HG03521 (cell line): ENCODE data around the gene MAVS.
"Not testable (repeated sequence)": the region's sequence is repeated elsewhere in the genome, so short reads cannot be mapped to it uniquely, and the experiment has no call there.

ENCODE experiments used
- ATAC-seq: cut with Tn5 transposase; IDR thresholded peaks from one replicate; pipeline ENCODE4 v1.9.1; 2021; ENCODE audit warnings: mild to moderate bottlenecking, moderate library complexity; ENCODE audit not compliant: unreplicated experiment

MAVS gene

DNA sequence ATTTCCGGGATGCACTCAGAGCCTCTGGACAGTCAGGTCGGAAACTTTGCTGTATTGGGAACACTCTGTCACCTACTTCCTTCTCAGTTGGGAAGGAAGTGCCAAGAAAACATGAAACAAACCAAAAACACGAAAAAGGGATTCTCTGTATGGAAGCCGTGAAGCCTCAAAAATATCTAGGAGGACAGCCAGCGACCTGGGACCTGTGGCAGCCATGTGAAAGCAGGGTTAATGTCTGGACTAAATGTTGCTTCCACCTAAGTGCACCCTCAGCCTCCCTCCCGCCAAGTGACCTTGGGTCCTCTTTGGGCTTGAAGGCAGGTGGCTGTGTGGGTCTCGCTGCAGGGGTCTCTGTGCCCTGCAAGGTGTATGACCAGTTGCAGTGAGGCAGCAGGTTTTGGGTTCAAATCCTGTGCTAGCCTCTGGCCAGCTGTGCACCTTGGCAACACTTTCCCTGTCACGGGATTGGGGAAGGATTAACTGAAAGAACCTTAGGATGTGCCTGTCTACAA is 851 bp downstream of the MAVS start:
- no peak for ATAC-seq

DNA sequence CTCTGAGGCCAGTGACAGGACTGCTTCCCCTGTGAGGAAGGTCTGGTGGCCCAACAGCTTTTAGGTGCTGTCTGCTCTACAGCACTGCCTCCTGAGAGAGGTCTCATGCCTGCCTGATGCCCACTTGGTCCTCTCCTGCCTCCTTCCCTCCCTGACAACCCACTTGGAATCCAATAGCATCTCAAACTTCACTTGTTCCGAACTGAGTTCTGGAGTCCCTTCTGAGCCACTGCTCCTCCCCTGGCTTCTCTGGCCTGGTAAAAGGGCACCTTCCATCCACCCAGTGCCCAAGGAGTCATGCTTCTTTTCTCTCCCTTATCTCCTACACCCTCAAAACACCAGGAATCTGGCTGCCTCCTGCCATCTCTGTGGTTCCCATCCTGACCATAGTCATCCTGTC is 1.9 kb downstream of the MAVS start:
- ATAC-seq, result no peak

DNA sequence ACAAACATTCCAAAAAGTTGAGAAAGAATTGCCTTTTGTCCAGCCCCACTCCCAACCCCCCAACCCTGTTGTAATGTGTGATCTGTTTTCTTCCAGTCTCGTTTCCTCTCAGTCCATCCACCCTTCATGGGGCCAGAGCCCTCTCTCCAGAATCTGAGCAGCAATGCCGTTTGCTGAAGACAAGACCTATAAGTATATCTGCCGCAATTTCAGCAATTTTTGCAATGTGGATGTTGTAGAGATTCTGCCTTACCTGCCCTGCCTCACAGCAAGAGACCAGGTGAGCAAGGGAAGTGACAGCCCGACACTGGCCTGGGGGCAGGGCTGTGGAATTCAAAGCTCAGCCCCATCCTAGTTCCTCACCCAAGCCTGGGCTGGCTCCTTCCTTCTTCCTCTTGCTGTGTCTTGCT is 7.8 kb downstream of the MAVS start:
- ATAC-seq, result no peak

DNA sequence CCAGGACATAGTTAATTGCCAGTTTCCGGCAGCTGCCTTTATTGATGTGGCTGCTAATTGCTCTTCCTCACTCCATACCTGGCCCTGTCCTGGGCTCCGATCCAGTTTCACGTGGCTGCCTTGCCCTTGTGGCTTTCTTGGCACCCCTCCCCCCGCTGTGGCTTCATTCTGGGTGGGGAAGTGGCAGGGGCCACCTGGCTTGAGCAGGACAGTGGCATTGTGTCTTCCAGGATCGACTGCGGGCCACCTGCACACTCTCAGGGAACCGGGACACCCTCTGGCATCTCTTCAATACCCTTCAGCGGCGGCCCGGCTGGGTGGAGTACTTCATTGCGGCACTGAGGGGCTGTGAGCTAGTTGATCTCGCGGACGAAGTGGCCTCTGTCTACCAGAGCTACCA is 10.8 kb downstream of the MAVS start:
- no peak for ATAC-seq

DNA sequence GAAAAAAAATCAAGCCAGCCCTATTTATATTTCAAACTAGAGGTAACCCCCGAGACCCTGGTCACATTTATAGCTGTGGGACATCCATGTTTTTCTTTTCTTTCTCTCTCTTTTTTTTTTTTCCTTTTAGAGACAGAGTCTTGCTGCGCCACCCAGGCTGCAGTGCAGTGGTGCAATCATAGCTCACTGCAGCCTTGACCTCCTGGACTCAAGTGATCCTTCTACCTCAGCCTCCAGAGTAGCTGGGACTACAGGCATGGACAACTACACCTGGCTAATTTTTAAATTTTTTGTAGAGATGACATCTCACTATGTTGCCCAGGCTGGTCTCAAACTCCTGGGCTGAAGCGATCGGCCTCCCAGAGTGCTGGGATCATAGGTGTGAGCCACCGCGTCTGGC is 12.1 kb downstream of the MAVS start:
- ATAC-seq, result no peak

DNA sequence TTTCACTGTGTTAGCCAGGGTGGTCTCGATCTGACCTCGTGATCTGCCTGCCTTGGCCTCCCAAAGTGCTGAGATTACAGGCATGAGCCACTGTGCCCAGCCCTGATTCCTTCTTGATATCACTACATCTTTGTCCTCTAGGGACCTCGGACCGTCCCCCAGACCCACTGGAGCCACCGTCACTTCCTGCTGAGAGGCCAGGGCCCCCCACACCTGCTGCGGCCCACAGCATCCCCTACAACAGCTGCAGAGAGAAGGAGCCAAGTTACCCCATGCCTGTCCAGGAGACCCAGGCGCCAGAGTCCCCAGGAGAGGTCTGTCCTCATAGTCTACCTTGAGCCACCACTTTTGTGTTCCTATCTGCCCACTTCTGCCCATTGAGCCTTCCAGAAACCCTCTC is 14.6 kb downstream of the MAVS start:
- ATAC-seq, result no peak

DNA sequence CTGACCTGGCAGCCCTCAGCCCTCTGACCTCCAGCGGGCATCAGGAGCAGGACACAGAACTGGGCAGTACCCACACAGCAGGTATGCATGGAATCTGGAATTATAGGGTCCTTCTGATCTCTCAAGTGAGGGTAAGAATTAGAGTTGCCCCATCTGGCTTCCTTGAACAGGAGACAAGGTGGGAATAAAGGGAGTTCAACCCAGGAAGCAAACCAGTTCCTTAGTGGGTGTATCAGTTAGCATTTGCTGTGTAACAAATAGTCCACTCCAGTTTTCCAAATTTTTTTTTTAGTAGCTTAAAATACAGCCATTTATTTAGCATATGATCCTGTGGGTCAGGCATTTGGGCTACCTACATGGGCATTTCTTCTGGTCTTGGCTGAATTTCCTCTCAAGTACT is 15.7 kb downstream of the MAVS start:
- ATAC-seq, result no peak

DNA sequence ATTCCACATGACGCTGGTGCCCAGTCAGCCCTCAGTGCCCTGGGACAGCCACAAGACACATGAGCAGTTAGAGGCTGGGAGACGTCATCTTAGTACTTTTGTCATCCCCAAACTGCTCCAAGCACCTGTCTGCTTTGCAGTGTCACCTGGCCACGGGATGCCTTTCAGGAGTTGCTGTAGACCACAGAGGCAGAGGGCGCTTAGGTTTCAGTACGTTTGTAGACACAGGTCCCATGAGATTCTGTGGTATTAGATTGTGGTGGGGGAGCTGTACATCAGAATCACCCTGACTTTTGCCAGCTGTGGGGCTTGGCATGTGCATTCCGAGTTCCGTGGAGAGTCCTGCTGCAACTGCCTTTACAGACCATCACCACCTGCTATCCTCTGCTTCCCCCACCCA is 16.7 kb downstream of the MAVS start:
- ATAC-seq, result no peak

DNA sequence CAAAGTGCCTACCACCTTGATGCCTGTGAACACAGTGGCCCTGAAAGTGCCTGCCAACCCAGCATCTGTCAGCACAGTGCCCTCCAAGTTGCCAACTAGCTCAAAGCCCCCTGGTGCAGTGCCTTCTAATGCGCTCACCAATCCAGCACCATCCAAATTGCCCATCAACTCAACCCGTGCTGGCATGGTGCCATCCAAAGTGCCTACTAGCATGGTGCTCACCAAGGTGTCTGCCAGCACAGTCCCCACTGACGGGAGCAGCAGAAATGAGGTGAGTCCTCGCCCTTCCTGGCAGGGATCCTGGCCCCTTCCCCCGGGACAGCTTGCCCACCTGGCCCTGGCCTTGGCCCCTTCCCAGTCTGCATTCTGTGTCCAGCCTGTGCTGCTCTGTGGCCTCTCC is 17.9 kb downstream of the MAVS start:
- ATAC-seq, result no peak

DNA sequence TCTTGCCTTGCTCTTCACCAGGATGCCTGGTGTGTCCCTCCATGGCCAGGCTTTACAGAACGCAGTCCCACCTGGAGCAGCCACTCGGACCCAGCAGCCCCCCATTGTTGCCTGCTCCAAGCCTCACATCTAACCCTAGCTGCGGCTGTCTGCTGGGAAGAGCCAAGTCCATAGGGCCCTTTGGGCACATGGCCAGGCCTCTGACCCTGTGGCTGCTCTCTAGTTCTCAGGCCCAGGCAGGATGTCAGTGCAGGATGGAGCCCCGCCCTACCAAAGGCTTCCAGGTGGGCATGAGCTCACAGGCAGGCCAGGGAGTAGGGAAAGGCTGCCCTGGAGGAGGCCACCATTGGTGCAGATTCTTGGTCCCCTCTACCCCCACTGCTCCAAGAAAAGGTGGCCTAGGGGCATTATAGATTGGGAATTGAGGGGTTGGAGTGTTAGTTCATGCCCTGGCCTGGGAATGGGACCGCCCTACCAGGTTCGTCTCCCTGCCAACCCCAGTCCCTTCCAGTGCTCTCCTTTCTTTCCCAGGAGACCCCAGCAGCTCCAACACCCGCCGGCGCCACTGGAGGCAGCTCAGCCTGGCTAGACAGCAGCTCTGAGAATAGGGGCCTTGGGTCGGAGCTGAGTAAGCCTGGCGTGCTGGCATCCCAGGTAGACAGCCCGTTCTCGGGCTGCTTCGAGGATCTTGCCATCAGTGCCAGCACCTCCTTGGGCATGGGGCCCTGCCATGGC is 18.7 kb downstream of the MAVS start:
- ATAC-seq, result no peak

DNA sequence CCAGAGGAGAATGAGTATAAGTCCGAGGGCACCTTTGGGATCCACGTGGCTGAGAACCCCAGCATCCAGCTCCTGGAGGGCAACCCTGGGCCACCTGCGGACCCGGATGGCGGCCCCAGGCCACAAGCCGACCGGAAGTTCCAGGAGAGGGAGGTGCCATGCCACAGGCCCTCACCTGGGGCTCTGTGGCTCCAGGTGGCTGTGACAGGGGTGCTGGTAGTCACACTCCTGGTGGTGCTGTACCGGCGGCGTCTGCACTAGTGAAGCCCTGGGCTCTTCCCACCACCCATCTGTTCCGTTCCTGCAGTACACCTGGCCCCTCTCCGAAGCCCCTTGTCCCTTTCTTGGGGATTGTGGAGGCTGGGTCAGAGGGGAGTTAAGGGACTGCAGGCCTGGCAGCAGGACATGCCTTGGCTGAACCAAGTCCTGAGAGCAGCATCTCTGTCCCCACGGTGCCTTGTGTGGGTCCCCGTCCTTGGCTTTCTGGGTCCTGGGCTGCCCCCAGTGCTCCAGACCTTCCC is 19.3 kb downstream of the MAVS start:
- no peak for ATAC-seq

DNA sequence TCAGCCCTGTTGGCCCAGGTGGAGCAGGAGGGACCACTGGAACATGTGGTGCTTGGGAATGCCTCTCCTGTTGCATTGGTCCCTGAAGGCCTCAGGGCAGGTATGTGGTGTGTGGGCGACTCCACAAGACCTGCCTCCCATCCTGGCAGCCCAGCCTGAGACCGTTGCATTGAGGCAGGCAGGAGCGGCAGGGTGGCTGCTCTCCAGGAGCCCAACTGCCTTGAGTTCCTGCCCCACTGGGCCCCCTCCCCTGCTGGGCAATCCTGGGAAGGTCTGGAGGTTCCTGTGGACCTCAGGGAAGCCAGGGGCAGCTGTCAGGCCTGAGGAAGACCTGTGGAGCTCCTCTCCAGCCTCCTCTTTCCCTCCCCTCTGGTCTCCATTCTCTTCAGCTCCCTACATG is 19.8 kb downstream of the MAVS start:
- ATAC-seq, result no peak

DNA sequence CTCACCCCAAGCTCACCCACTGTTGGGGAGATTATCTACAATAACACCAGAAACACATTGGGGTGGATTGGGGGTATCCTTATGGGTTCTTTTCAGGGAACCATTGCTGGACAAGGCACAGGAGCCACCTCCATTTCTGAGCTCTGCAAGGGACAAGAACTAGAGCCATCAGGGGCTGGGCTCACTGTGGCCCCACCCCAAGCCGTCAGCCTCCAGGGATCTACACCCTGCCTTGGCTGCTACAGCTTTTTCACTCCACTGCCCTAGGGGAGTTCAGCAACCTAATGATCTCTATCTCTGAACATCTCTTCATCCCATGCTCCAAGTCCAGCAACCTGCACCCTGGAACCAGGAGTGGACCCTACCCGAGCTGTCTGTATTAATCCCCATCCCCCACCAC is 21.2 kb downstream of the MAVS start:
- no peak for ATAC-seq

DNA sequence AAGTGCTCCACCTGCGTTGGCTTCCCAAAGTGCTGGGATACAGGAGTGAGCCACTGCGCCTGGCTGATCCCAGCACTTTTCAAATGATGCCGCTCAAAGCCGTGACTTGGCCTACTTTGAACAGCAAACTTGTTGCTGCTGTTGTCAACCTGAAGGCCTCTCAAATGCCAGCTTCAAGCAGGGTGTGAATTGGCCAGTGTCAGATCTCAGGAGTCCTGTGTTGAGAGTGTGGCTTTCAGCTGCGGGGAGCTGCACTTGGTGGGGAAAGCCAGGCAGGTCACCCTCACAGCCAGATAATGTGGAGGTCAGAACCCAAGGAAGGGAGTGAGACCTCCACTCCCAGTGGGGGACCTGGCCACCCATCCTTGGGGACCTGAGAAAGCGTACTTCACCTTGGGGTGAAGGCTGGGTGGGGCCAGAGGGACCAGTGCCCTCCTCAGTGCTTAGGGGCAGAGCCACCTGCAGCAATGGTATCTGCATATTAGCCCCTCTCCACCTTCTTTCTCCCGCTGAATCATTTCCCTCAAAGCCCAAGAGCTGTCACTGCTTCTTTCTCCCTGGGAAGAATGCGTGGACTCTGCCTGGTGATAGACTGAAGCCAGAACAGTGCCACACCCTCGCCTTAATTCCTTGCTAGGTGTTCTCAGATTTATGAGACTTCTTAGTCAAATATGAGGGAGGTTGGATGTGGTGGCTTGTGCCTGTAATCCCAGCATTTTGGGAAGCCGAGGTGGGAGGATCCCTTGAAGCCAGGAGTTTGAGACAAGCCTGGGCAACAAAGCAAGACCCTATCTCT is 23.4 kb downstream of the MAVS start:
- no peak for ATAC-seq

DNA sequence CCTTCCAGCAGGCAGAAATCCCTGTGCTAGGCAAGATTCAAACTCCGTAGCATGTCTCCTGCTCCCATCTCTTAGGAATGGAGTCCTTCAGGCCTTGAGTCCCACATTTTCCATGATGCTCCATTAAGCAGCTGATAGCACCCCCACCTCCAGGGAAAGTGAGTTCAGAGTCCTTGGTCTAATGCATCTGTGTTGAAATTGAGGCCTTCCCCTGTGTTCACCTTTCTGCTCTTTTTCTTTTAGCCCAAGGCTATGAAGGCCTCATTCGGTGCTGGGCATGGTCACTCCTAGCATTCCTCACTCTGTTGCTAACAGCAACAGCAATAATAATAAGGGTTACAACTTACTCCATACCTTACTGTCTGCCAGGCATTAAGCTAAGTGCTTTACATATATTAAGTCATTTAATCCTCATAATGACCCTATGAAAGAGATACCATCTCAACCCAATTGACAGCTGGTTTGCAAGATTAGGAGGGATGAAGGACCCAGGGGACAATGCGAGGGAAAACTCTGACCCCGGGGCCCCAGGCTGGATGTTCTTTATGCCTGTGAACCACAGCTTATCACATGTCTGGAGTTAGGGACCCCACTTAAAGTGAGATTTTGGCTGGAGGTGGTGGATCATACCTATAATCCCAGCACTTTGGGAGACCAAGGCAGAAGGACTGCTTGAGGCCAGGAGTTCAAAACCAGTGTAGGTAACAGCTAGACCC is 25.1 kb downstream of the MAVS start:
- ATAC-seq, result no peak

DNA sequence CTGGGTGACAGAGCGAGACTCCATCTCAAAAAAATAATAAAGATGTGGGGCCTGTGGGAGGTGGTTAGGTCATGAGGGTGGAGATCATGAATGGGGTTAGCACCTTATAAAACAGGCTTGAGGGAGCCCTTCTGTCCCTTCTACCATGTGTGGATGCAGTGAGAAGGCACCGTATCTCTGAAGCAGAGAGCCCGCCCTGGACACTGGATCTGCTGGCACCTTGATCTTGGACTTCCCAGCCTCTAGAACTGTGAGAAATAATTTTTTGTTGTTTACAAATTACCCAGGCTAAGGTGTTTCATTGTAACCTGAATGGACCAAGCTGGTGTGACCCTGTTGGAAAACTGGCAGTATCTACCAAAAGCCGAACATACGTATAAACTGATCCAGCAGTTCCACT is 26.9 kb downstream of the MAVS start:
- no peak for ATAC-seq

DNA sequence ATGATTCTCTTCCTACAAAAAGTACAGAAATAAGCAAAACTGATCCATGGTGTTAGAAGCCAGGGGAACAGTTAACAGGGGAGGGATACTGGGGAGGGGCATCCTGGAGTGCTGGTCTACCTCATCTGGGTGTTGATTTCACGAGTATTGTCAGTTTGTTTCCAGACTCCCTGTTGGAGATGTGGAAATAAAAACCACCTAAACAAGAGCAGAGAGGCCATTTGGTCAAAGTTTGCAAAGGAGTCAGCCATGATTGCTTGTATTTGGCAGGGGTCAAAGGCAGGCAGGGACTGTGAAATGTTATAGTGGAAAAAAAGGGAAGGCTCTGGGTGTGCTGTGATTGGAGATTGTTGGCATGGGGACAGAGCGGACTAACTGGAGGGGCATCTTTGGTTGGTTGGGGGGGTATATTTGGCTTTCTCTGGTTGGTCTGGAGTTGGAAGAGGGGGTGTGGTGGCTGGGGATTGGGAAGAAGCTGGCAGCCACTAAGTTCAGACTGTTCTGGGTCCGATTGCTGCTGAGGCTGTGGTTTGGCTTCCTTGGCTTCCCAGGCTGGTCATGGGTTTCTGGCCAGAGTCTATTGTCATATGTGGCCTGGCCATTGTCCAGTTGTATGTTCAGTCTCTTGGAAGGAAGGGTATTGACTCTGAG is 27.7 kb downstream of the MAVS start:
- ATAC-seq, result no peak

DNA sequence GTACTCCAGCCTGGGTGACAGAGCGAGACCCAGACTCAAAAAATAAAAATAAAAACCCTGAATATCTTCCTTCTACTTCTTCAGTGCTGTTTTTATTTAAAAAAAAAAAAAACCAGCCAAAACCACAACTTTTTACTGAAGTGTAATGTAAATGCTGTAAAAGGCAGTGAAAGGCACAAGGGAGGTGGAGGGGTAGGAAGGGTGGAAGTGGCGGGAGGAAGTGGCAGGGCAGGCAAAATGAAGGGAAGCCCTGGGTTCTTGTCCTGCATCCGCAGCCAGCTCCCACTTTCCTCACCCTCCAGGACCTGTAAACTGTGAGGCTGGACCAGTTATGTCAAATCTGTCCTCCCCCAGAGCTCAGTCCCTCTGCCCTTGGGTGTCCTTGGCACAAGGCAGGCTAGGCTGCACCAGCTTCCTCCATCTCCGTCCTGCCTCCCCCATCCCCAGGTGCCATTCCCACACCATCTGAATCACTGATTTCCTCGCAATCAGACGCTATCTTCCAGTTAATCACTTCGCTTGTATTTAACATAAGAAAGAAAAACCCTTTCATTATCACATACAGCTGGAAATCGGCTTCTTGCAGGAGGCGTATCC is 28.8 kb downstream of the MAVS start:
- ATAC-seq, result no peak

DNA sequence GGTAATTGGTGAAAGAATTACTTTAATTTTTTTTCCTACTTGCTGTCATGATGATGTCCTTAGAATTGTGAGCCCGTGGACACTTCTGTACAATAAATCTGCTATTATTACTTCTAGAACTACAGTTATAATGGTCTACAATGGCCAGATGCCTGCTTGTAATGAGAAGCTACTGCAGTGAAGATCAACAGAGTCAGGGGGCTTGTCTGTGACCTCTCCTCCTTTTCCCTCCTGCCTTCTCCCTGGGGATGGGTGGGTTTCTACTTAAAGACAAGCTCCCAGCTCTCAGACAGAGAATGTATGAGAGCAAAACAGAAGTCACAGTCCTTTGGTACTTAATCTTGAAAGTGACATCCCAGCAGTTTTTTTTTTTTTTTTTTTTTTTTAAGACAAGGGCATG is 29.4 kb downstream of the MAVS start:
- no peak for ATAC-seq

DNA sequence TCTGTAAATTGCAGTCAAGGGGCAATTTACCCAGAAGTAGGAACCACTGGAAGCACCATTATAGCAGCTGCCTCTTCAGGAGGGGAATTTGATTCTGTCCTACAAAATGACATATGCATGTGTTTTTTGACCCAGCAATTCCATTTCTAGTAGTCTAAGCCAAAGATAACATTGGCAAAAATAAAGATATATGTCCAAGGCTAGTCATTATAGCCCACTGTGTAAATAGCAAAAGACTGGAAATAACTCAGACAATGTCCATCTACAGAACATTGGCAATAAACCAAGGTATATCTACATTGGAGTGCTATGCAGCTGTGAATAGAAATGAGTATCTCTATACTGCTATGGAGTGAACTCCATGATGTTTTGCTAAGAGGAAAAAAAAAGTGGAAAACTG is 30.0 kb downstream of the MAVS start:
- ATAC-seq, result no peak

DNA sequence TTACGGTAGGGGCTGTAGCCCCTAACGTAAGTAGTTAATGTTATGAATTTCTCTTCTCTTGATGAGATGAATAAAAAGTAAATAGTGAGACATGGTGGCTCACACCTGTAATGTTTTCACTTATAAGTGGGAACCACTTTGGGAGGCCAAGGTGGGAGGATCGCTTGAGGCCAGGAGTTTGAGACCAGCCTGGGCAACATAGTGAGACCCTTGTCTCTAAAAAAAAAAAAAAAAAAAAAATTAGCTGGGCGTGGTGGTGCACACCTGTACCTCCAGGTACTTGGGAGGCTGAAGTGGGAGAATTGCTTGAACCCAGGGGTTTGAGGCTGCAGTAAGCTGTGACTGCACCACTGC is 32.3 kb downstream of the MAVS start:
- not testable (repeated sequence) for ATAC-seq
